ENCODE data around the gene DPY19L3. TPM values are rescaled to one million over a fixed set of nuclear protein-coding genes. Genes with fewer than 3 reads are reported as not detected.

The DPY19L3 gene
- total RNA-seq, 1 experiment from 2014 or later, result 27.8 TPM

- ChIA-PET CTCF (no interaction called here), POLR2A (no interaction called here)
- H3K4me3 ChIP-seq (ENCODE audit: low read depth in 2 of 2, low read length in 2 of 2), result no peak overlapping the region
- in situ Hi-C loops (cut with HindIII; ENCODE audit: low pct_unique_long_range_greater_than_20kb, low sequenced_read_pairs) (no loop called here), intact Hi-C loops (cut with micrococcal nuclease; ENCODE audit: unreplicated experiment) (no loop called here)
- H3K27ac ChIP-seq (ENCODE audit: low read length), result no peak overlapping the region
- no peaks in the 10 kb centered on the region for H3K9me3 ChIP-seq (ENCODE audit: control insufficient read depth, insufficient read depth, low read depth, low read length)
- no peaks in the 10 kb centered on the region for H3K4me1 ChIP-seq (ENCODE audit: control insufficient read depth, insufficient read depth, low read length)
- peaks cover 3% of the 10 kb centered on the region; the same call in 1 of the 2 replicates for H3K36me3 ChIP-seq (ENCODE audit: control insufficient read depth, insufficient read depth, low read length)
- ATAC-seq, result no peak
- TF ChIP-seq, protein P1, sequence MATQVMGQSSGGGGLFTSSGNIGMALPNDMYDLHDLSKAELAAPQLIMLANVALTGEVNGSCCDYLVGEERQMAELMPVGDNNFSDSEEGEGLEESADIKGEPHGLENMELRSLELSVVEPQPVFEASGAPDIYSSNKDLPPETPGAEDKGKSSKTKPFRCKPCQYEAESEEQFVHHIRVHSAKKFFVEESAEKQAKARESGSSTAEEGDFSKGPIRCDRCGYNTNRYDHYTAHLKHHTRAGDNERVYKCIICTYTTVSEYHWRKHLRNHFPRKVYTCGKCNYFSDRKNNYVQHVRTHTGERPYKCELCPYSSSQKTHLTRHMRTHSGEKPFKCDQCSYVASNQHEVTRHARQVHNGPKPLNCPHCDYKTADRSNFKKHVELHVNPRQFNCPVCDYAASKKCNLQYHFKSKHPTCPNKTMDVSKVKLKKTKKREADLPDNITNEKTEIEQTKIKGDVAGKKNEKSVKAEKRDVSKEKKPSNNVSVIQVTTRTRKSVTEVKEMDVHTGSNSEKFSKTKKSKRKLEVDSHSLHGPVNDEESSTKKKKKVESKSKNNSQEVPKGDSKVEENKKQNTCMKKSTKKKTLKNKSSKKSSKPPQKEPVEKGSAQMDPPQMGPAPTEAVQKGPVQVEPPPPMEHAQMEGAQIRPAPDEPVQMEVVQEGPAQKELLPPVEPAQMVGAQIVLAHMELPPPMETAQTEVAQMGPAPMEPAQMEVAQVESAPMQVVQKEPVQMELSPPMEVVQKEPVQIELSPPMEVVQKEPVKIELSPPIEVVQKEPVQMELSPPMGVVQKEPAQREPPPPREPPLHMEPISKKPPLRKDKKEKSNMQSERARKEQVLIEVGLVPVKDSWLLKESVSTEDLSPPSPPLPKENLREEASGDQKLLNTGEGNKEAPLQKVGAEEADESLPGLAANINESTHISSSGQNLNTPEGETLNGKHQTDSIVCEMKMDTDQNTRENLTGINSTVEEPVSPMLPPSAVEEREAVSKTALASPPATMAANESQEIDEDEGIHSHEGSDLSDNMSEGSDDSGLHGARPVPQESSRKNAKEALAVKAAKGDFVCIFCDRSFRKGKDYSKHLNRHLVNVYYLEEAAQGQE (IDR thresholded peaks at IDR 0.05; ENCODE audit: insufficient read depth in 1 of 2, low read depth in 2 of 2, low read length in 1 of 2), result no peak
- TF ChIP-seq POLR2AphosphoS5 (IDR thresholded peaks at IDR 0.05; ENCODE audit: low read depth, low read length) (no peak), CTCF (IDR thresholded peaks at IDR 0.05) (no peak), TCF7L2 (IDR thresholded peaks at IDR 0.05; ENCODE audit: low read depth, low read length) (no peak), SIN3A (IDR thresholded peaks at IDR 0.05; ENCODE audit: borderline replicate concordance, insufficient read depth, low read depth, low read length) (no peak)
- no TSS peak for BruUV-seq (replicated peaks)
- no peak for DNase-seq (ENCODE audit: low read depth, low spot score)
- no peaks in the 10 kb centered on the region for H3K27me3 ChIP-seq (ENCODE audit: control insufficient read depth, insufficient read depth, low read length)
Observed at GRCh38 chr19:32458500-32459123, 53.0 kb downstream of the DPY19L3 start.

DNA sequence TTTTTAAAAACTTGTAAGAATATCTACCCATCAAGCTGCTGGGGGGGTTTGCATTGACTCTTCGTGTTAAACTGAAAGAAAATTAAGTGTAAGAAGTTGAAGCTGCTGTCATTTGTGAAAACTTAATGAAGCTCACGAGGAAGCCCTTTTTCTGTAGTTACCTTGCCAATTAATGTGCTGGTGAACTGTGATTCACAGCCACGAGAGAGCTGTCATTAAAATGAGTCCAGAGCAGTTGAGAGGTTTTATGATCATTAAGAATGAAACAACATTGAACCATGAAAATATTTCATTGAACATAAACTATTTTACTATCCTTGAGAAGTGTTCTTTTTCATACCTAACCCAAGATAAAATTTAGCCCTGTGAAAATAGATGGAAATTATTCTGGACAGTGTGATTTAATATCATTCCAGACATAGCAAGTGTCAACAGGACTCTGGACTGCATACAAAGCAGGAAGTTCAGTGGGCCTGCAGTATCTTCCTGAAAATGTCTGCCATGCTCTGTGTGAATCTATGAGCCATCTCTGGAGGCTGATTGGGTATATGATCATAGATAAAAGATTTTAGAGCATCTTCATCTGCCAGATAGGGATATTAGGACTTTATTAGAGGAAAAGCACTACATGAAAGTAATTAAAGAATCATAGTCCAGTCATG, 53.8 kb downstream of the DPY19L3 start:
- DNase-seq (ENCODE audit: low read depth, low spot score) (no peak), ATAC-seq (no peak)
- no peaks in the 10 kb centered on the region for H3K9me3 ChIP-seq (ENCODE audit: control insufficient read depth, insufficient read depth, low read depth, low read length)
- H3K4me3 ChIP-seq (ENCODE audit: low read depth in 2 of 2, low read length in 2 of 2), result no peak overlapping the region
- H3K4me1 ChIP-seq (ENCODE audit: control insufficient read depth, insufficient read depth, low read length), result no peaks in the 10 kb centered on the region
- no peak for TF ChIP-seq SIN3A (IDR thresholded peaks at IDR 0.05; ENCODE audit: borderline replicate concordance, insufficient read depth, low read depth, low read length)
- TF ChIP-seq POLR2AphosphoS5 (IDR thresholded peaks at IDR 0.05; ENCODE audit: low read depth, low read length), result no peak
- TF ChIP-seq, protein P1 (IDR thresholded peaks at IDR 0.05; ENCODE audit: insufficient read depth in 1 of 2, low read depth in 2 of 2, low read length in 1 of 2), result no peak
- TF ChIP-seq TCF7L2 (IDR thresholded peaks at IDR 0.05; ENCODE audit: low read depth, low read length), result no peak
- no peak for TF ChIP-seq CTCF (IDR thresholded peaks at IDR 0.05)
- intact Hi-C loops (cut with micrococcal nuclease; ENCODE audit: unreplicated experiment) (no loop called here), in situ Hi-C loops (cut with HindIII; ENCODE audit: low pct_unique_long_range_greater_than_20kb, low sequenced_read_pairs) (no loop called here)
- BruUV-seq (replicated peaks), result no TSS peak
- peaks cover 3% of the 10 kb centered on the region; the same call in 1 of the 2 replicates for H3K36me3 ChIP-seq (ENCODE audit: control insufficient read depth, insufficient read depth, low read length)
- no peaks in the 10 kb centered on the region for H3K27me3 ChIP-seq (ENCODE audit: control insufficient read depth, insufficient read depth, low read length)
- ChIA-PET CTCF (no interaction called here), POLR2A (no interaction called here)
- no peak overlapping the region for H3K27ac ChIP-seq (ENCODE audit: low read length)
